Measurements from ENCODE around the gene BCKDHB. TPM values are rescaled to one million over a fixed set of nuclear protein-coding genes. Genes with fewer than 3 reads are reported as not detected.

The BCKDHB gene
- total and polyA plus RNA-seq, 9 donors: 12.0 to 33.4 (median 18.7) TPM

DNA sequence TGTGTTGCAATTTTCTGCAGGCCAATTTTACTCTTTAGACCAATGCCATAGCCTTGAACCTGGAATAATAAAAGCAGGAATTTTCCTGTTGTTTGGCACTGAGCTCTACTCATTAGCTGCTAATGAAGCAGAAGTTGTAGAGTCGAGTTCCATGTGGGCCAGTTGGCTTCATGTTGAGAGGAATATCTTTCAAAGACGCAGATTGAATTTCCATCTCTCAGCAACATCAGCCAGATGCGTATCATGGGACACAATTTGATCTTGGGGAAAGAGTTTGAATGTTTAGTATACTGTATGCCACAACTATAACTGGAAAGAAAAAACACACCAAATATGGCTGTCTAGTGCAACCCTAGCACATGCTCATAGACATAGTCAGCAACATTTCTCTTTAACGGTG is 259.6 kb downstream of the BCKDHB start:
- H3K27me3 ChIP-seq: no peaks in the 10 kb centered on the region
- H3K36me3 ChIP-seq: no peaks in the 10 kb centered on the region
- DNase-seq: no peak
- no peaks in the 10 kb centered on the region for H3K9me3 ChIP-seq
- TF ChIP-seq POLR2A (IDR thresholded peaks at IDR 0.05): no peak
- TF ChIP-seq, protein P1, sequence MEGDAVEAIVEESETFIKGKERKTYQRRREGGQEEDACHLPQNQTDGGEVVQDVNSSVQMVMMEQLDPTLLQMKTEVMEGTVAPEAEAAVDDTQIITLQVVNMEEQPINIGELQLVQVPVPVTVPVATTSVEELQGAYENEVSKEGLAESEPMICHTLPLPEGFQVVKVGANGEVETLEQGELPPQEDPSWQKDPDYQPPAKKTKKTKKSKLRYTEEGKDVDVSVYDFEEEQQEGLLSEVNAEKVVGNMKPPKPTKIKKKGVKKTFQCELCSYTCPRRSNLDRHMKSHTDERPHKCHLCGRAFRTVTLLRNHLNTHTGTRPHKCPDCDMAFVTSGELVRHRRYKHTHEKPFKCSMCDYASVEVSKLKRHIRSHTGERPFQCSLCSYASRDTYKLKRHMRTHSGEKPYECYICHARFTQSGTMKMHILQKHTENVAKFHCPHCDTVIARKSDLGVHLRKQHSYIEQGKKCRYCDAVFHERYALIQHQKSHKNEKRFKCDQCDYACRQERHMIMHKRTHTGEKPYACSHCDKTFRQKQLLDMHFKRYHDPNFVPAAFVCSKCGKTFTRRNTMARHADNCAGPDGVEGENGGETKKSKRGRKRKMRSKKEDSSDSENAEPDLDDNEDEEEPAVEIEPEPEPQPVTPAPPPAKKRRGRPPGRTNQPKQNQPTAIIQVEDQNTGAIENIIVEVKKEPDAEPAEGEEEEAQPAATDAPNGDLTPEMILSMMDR (IDR thresholded peaks at IDR 0.05): no peak
- TF ChIP-seq EP300 (IDR thresholded peaks at IDR 0.05): no peak
- peaks cover 2% of the 10 kb centered on the region for H3K4me1 ChIP-seq (ENCODE audit: insufficient read depth)
- no peak overlapping the region for H3K27ac ChIP-seq
- no peak overlapping the region for H3K4me3 ChIP-seq
- intact Hi-C loops (cut with DNase I): no loop called here
- 53 to 55% (median 55%) methylated on average over 4 of the region's 4 CpGs for WGBS, 3 donors

DNA sequence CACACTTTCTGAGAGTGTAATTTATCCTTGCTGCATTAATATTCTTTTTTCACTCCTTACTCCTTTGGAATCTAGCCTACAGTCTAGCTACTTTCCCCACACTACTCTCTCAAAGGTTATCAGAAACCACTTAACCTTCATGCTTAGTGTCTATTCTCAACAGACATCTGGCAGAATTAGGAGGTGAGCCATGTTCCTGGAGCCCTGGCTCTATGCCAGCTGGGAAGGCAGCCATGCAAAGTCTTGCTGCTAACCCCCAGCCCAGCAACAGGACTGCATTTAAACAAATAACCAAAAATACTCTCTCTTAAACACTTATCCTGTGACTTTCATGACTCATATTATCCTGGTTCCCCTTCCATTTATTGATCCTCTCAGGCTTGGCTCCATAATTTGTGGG is 260.2 kb downstream of the BCKDHB start:
- H3K36me3 ChIP-seq: no peaks in the 10 kb centered on the region
- DNase-seq: peak; percentile 40 to 81 (median 63)
- H3K27ac ChIP-seq: no peak overlapping the region
- intact Hi-C loops (cut with DNase I): no loop called here
- no peak overlapping the region for H3K4me3 ChIP-seq
- peaks cover 2% of the 10 kb centered on the region for H3K4me1 ChIP-seq (ENCODE audit: insufficient read depth)
- TF ChIP-seq EP300 (IDR thresholded peaks at IDR 0.05) (no peak), POLR2A (IDR thresholded peaks at IDR 0.05) (no peak)
- TF ChIP-seq, protein P1 (IDR thresholded peaks at IDR 0.05): no peak
- no peaks in the 10 kb centered on the region for H3K9me3 ChIP-seq
- no peaks in the 10 kb centered on the region for H3K27me3 ChIP-seq

DNA sequence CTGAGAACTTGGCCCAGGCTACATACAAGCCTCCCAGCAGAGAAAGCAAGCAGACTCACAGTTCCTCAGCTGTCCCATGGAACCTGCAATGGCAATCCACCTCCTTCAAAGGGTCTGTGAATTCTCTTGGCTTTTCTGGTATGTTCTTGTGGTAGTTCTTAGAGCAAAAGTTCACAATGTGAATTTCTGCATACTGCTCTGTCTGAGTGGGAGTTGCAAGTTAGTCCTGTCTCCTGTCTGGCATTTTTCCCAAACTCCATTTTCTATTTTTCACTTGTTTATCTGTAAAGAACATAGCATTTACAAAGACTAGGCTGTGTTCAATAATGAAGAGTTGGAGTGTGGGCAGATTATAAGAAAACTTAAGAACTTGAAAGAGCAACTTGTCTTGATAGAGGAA is 269.9 kb downstream of the BCKDHB start:
- TF ChIP-seq EP300 (IDR thresholded peaks at IDR 0.05) (no peak), POLR2A (IDR thresholded peaks at IDR 0.05) (no peak)
- TF ChIP-seq, protein P1 (IDR thresholded peaks at IDR 0.05): no peak
- no peak for DNase-seq
- Histone ChIP-seq H3K36me3 (no peaks in the 10 kb centered on the region), H3K9me3 (no peaks in the 10 kb centered on the region), H3K4me1 (ENCODE audit: insufficient read depth) (no peaks in the 10 kb centered on the region), H3K27me3 (no peaks in the 10 kb centered on the region), H3K27ac (no peak overlapping the region), H3K4me3 (no peak overlapping the region)
- intact Hi-C loops (cut with DNase I): no loop called here

GRCh38 chr6:80380566-80380965 is 274.1 kb downstream of the BCKDHB start:
- H3K4me1 ChIP-seq (ENCODE audit: insufficient read depth): no peaks in the 10 kb centered on the region
- no peak overlapping the region for H3K4me3 ChIP-seq
- no peaks in the 10 kb centered on the region for H3K9me3 ChIP-seq
- no peaks in the 10 kb centered on the region for H3K27me3 ChIP-seq
- no peak overlapping the region for H3K27ac ChIP-seq
- no peaks in the 10 kb centered on the region for H3K36me3 ChIP-seq
- no peak for DNase-seq
- WGBS, 3 donors: 17 to 61% (median 35%) methylated on average over 1 of the region's 1 CpG
- TF ChIP-seq, protein P1 (IDR thresholded peaks at IDR 0.05): no peak
- TF ChIP-seq POLR2A (IDR thresholded peaks at IDR 0.05): no peak
- TF ChIP-seq EP300 (IDR thresholded peaks at IDR 0.05): no peak
- intact Hi-C loops (cut with DNase I): no loop called here

GRCh38 chr6:80382811-80383210 is 276.3 kb downstream of the BCKDHB start:
- Histone ChIP-seq H3K9me3 (no peaks in the 10 kb centered on the region), H3K27me3 (no peaks in the 10 kb centered on the region), H3K4me1 (ENCODE audit: insufficient read depth) (no peaks in the 10 kb centered on the region), H3K27ac (no peak overlapping the region), H3K4me3 (no peak overlapping the region), H3K36me3 (no peaks in the 10 kb centered on the region)
- intact Hi-C loops (cut with DNase I): no loop called here
- no peak for DNase-seq
- WGBS, 3 donors: 33 to 43% (median 38%) methylated on average over 2 of the region's 2 CpGs
- TF ChIP-seq, protein P1 (IDR thresholded peaks at IDR 0.05): no peak
- TF ChIP-seq EP300 (IDR thresholded peaks at IDR 0.05): no peak
